NCI-H2081 treated with DMSO at 0.1 percent for 48 hours (cell line): ENCODE results near the gene TMOD3.
"Not testable (repeated sequence)": the region's sequence is repeated elsewhere in the genome, so short reads cannot be mapped to it uniquely, and the experiment has no call there.

Source experiments
- DNase-seq: peaks from one replicate; lab custom pipeline; 2025; lab: John Stamatoyannopoulos, UW

TMOD3 gene

DNA sequence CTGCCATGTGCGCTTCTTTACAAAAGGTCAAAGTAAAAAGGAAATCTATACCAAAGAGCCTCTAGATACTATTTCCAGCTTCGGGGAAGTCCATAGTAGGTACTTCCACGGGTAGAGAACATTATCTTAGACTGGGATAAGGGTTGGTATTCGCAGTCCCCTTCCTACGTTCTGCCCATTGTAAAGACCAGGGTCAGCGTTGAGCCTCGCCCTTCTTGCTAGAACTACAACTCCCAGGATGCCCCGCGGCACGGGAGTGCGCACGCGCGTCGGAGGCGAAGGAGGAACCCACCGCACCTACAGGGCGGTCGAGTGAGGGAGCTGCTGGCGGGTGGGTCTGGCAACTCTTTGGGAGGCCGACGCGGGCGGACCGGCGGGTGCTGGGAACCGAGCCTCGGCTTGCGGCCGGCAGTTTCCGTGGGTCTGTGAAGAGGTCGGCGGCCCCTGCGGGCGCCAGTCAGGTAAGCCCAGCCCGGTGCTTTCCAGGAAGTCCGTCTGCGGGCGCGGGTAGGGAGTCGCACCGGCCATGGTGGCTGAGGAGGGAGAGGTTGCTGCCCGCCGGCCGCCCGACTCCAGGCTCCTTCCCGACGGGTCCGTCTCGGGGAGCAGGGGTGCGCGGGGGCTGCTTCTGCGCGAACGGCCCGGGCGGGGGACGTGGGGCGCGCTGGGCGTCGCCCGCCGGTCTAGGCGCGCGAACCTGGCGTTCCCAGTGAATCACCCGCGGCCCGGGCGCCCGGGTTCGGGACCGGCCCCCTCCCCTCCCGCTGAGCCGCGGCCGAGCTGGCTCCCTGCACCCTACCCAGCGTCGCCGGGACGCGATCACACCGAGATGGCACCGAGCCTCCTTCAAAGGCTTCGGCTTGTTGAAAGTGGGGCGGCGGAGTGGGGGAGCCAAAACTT lies at the start of gene TMOD3:
TSS of gene TMOD3 (plus strand) at position 278 of the 900 bp plus-strand sequence. CDS start 33,232 bp downstream, outside the sequence.
- DNase-seq: peak; percentile 44

DNA sequence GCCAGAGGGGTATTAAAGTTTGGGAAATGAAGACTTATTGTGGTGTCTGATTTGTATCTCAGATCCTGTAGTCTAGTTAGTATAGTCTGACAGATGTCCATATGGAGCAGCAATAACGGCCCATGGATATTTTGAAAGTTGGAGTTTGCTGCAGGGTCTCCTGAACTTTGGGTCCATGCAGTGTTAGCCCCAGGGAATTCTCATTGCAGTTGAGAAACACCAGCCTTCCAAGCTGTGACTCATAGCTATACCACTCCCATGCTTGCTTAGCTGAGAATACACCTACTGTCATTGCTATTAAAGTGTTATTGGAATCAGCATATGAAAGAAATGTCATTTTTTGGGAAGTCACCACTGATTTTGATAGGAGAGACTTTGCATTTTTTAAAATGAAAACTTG lies 48.8 kb upstream of the TMOD3 start:
- DNase-seq: no peak

DNA sequence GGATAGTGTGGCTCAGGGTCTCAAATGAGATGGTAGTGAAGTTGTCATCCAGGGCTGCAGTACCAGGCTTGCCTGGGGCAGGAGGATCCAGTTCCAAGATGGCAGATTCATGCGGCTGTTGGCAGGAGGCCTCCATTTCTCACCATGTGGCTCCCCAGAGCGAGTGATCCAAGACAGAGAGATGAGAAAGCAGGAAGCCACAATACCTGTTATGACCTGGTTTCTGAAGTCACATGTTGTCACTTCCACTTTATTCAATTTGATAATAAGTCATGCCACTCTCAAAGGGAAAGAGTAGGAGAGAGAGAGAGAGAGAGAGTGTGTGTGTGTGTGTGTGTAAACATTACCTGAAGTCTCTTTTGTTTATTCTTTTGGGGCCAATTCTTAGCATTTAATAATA lies 47.9 kb upstream of the TMOD3 start:
- DNase-seq: no peak

DNA sequence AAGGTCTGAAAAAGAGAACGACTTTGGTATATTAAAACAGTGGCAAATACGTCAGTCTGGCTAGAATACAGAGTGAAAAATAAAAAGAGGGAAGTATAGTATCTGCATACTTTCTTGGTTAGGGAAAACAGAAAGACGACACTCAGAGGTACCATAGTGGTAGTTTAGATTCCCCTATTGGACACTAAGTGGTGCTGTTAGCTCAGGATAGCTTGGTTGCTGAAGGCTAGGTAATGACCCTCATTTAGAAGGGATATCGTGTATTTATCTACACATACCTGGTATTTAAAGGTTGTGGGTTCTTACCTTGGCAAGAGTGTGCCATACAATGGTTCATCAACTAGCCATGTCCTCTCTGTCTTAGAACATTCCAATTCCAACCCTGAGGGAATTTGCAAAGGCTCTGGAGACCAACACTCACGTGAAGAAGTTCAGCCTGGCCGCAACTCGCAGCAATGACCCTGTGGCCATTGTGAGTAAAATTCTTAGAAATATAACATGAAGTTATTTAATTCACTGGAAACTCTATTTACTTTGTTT lies 47.0 kb upstream of the TMOD3 start:
- DNase-seq: no peak

DNA sequence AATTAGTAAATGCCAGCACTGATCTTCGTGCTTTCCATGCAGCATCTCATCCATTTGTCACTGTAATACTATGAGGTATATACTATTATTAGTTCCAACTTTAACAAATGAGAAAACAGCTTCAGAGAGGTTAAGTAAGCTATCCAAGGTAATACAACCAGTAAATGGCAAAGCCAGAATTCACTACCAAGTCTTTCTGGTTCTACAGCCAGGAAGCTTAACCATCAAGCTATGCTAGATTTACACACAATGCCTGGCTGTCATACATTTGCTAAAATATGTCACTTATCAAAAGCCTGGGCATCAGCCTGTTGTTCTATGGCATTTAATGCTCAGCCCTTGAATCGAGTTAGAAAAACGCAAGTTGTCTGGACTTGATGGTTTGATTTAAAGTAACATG lies 45.5 kb upstream of the TMOD3 start:
- DNase-seq: no peak

DNA sequence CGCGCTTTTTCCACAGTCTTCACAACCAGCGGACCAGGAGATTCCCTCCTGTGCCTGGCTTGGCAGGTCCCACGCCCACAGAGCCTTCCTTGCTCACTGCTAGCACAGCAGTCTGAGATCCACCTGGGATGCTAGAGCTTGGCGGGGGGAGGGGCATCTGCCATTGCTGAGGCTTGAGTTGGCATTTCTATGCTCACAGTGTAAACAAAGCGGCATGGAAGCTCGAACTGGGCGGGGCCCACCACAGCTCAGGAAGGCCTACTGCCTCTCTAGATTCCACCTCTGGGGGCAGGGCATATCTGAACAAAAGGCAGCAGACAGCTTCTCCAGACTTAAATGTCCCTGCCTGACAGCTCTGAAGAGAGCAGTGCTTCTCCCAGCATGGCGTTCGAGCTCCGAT lies 42.3 kb upstream of the TMOD3 start:
- not testable (repeated sequence) for DNase-seq

DNA sequence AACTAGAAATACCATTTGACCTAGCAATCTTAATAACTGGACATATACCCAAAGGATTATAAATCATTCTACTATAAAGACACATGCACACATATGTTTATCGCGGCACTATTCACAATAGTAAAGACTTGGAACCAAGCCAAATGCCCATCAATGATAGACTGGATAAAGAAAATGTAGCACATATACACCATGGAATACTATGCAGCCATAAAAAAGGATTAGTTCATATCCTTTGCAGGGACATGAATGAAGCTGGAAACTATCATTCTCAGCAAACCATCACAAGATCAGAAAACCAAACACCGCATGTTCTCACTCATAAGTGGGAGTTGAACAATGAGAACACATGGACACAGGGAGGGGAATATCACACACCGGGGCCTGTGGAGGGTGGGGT lies 37.0 kb upstream of the TMOD3 start:
- DNase-seq: not testable (repeated sequence)

DNA sequence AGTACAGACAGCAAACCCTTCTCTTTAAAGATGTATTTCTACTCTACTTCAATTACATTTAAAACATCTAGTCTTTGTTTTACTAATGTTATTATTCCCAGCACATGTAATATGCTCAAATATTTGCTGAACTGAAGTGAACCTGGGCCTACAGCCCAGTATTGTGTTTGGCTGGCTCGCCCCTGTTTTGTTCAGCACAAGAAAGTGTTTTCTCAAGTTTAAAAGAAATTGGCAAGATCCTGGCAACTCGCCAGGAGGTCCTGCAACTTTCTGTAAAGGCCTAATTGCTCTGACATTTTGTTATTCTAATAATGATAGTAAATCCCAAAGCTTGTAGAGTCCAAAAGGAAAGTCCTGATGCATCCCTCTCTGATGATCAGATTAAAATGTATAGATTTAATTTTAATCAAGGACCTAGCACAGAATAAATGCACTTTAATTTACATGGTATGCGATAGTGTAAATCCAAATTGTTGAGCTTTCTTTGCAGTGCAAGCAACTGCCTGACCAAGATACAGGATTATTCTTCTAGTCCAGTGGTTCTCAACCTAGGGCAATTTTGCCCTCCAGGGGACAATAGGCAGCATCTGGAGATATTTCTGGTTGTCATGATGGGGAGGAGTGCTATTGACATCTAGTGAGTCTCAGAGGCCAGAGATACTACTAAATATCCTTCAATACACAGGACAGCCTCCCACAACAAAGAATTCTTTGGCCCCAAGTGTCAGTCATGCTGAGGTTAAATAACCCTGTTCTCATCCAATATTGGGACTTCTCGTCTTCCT lies 35.7 kb upstream of the TMOD3 start:
- no peak for DNase-seq

DNA sequence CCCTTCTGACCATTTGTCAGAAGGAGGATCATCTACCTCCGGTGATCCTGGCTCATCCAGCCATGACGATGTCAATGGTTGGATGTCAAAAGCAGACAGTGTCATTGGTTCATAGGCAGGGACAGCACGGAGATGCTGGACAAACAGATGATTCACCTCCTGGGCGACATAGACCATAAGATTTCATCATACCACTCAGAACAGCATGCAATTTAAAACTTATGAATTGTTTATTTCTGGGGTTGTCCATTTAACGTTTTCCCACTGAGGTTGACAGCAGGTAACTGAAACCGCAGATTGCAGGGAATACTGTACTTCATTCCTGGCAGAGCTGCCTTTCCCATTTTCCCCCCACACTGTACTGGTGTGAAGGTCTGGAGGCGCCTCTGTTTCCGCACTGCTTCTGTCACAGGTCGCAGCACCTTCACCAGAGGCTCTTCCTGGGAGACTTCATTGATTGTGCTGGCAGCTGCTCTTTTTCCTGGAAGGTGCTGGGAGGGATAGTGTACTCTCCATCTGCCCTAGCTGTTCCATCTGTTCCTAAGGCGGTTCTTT lies 32.5 kb upstream of the TMOD3 start:
- DNase-seq: no peak

DNA sequence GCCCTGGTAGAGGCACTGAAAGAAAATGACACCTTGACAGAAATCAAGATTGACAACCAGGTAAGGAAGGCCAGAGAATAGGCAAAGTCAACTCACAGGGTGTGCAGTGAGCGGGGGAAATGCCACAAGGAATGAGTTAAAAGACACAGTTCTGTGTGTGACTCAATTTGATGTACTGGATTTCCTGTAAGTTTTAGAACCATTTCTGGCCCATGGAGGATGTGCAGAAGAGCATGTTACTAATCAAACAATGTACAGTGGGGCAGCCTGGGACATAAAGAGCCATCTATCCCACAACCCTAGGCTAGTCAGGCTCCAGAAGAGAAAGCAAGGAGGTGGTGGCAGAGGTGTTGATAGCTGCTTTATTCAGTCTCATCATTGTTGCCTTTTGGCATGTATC lies 31.2 kb upstream of the TMOD3 start:
- no peak for DNase-seq

DNA sequence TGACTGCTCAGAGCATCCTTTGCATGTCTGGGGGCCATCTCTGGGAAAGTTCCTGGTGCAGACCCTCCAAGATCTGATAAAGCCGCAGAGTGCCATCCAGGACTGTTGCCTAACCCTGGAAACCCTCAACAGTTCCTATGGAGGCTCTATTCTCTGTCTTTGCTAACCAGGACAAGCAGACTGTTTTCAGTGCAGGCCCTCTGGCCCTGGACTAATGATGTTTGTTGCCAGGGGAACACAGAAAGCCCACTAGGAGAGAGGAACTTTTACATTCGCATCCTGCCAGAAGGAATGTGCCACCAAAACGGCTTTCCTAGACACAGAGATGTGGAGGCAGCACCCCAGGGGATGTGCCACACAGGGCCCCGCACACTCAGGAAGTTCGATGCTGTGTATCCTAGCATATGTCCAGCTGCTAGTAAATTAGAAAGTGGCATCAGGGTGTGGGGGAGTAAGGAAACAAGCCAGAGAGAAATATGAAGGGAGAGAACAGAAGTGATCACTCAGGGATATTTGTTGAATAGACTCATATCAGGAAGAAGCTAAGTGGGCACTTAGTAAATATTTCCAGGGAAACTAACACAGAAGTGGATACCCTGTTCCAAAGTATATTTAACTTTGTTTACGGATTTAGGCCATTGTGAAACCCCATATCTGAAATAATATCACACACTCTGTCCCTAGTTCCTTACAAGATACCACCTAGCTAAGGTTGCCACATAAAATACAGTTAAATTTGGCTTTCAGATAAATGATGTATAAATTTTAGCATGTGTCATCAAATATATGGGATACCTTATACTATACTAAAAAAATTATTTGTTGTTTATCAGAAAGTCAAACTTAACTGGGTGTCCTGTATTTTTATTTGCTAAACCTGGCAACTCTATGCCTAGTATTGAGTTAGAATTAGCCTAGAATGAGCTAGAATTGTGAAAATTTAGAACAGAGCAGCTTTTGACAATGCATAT lies 29.9 kb upstream of the TMOD3 start:
- DNase-seq: no peak

DNA sequence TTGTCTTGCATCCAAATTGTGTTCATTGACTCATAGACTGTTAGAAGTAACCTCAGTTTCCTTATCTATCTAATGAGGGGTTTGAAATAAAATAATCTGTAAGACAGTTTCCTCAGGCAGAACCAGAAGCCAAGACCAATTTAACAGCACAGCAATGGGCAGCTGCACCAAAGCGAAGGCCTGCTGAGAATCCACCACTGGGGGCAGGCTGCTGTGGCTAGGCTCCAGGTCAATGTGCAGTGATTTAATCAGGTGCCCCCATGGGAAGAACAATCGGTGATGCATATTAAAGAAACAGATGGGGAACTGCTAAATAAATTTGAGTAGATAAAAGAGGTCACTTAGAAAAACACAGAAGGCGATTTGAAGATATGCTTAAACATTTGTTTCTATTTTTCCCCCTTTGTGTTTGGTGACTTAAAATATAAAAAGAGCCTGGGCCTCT lies 28.0 kb upstream of the TMOD3 start:
- DNase-seq: no peak

DNA sequence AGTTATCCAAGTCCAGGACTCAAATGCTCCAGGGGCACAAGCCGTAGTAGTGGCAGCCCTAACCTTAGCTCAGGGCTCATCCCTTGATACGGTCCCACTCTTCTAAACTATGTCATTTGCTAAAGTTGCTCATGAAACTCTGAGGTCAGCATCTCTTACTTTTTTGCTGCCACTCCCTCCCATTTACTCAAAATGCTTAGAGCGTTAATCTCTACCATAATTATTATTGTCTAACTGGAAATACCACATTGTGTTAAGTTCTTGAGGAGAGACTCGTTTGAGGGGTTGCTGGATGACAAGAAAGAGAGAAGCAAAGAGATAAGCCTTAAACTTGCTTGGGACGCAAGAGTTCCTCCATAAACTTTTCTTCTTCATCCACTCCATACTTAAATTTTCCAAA lies 26.9 kb upstream of the TMOD3 start:
- no peak for DNase-seq

DNA sequence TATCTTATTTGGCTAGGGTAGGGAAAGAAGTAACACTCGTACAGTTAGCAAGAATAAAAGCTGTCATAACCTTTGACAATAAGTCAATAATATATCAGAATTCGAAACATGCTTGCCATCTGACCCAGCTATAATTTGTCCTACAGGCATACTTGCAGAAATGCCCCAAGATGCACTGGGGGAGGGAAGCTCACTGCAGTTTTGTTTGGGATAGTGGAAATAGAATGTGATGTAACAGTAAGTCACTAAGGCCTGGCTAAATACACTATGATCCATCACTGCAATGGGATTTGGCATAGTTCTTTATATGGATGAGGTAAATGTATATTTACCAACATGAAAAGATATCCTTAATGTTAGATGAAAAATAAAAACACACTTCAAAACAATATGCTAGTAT lies 25.5 kb upstream of the TMOD3 start:
- DNase-seq: no peak

DNA sequence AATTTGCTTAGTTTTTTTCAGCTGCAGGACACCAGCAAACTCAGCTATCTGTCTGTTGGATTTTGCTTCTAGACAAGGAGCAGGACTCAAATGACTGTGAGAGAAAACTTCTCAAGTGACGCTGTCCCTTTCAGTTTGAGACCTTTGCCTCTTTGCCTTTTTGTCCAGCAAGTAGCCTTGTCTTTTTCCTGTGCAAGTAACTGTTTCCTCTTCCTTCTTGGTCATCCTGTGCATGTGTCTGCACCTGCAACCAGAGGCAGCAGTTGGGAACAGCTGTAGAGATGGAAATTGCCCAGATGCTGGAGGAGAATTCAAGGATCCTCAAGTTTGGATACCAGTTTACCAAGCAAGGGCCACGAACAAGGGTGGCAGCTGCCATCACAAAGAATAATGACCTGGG lies 23.3 kb upstream of the TMOD3 start:
- no peak for DNase-seq

DNA sequence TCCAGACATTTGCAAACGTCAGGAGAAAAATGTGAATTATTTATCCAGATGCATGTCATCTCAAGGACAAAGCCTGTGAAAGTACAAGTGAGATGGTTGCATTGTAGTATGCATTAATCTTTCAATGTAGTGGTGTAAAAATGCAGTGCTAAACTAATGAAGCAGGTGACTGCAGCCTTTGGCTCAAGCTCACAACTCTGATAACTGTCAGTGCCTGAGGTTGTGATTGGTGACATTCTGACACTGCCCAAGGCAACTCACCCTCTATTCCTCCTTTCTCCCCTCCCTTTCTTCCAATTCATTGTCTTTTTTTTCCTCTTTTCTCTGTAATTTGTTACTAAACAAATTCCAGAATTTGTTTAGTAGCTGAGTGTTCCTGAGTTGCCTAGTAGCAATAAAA lies 20.0 kb upstream of the TMOD3 start:
- DNase-seq: no peak

DNA sequence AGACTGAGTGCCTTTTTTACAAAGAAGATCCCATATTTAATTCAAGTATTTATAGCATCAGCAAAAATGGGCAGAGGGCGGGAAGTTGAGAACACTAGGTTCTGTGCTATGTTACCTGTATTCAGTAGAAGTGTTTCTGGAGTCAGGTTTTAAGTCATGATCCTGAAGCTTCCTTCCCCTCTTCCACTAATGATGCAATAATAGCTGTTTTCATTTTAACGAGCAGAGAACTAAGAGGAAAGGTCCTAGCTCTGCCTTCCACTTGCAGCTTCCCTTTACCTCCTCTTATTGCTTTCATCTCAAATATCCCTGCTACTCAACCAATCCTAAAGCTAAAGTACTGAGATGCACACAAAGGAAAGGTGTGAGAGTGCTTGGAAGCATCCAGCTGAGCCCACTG lies 16.9 kb upstream of the TMOD3 start:
- no peak for DNase-seq

DNA sequence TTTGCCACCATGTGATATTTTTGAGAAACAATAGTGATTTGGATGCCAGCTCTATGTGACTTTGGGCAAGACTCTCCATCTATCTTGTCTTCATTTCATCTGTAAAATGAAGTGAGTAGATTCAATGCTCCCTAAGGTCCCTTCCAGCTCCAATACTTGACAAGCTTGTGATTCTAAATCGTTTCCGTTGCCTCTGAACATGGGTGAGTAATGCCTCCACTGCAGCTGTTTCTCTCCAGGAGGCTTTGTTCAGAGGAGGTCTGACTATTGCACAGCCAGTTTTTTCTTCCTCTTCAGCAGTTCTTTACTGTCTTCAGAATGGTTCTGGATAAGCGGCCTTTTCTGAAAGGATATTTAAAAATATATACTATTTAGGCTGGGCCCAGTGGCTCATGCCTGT lies 14.8 kb upstream of the TMOD3 start:
- no peak for DNase-seq

DNA sequence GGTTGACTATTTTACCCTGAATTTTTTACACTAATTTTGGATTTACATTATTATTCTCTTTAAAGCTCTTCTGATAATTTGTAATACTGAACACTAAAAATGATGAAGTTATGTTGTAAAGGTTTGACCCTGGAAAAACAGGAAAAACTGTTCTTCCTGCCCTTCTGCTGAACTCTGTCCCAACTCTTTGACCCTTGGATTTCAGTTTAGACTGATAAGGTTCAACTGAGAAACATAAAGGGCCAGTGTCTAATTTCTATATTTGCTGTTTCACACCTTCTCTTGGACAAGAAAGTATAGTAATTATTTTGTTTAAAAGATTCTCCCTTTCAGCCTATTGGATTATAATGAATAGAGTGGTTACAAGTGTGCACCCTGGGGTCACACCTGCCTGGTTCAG lies 12.8 kb upstream of the TMOD3 start:
- no peak for DNase-seq

DNA sequence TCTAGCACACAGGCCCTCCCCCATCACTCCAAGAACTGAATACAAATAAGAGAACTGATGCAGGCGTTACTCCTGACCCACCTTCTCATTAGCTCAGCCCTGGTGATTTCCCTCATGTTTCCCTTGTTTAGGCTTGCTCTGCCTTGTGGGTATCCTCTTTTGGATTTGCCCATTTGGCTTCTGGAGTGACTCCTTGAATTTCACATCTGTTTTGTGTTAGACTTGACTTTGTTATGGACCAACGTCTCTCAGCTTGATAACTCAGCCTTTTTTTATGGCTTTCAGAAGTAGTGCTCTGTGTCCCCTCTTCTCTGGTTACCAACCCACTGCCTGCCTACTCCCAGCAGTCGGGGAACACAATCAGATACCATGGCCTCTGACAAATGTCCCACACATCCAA lies 11.3 kb upstream of the TMOD3 start:
- DNase-seq: no peak

DNA sequence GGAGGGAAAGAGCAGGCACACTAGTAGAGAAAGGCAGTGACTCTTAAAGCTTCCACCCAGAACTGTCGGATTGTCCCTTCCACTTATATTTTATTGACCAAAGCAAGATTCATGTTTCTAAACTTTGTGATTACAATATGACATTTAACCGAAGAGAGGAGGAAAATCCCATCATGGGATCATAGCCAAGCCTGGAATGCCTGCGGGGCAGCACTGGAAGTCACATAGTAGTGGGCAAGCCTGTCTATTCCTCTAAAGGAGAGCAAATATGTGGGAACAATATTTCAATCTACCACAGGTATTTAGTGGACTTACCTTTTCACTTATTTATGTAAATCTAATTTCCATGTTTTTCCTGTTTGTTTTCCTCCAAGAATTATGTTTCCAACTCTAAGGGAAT lies 3.8 kb upstream of the TMOD3 start:
- DNase-seq: no peak
